ES-I3 (cell line): ENCODE results near the gene AMBP.

Source experiments
- H3K36me3 ChIP-seq: 2 replicates; pipeline ENCODE4 v1.6.1; 2013; ENCODE audit warnings: mild to moderate bottlenecking, low read length, control low read depth, moderate library complexity; ENCODE audit not compliant: insufficient read depth
- H3K4me1 ChIP-seq: 2 replicates; pipeline ENCODE4 v1.6.1; 2013; ENCODE audit warnings: mild to moderate bottlenecking, control low read depth, low read length; ENCODE audit not compliant: insufficient read depth
- H3K9ac ChIP-seq: 2 replicates; pipeline ENCODE4 v1.6.1; 2013; ENCODE audit warnings: low read depth, mild to moderate bottlenecking, low read length, moderate library complexity
- H3K9me3 ChIP-seq: 2 replicates; pipeline ENCODE4 v1.6.1; 2013; ENCODE audit warnings: mild to moderate bottlenecking, low read length, moderate library complexity; ENCODE audit not compliant: control insufficient read depth, insufficient read depth

Gene AMBP

GRCh38 chr9:114100536-114100935 lies 22.4 kb upstream of the AMBP start:
- H3K4me1 ChIP-seq, result no peaks in the 10 kb centered on the region; the same call in 1 of the 2 replicates
- no peak overlapping the region for H3K9ac ChIP-seq
- H3K9me3 ChIP-seq, result no peaks in the 10 kb centered on the region; the same call in none of the 2 replicates
- no peaks in the 10 kb centered on the region for H3K36me3 ChIP-seq

GRCh38 chr9:114099669-114100270 lies 21.7 kb upstream of the AMBP start:
- H3K9me3 ChIP-seq, result no peaks in the 10 kb centered on the region; the same call in none of the 2 replicates
- H3K36me3 ChIP-seq, result no peaks in the 10 kb centered on the region
- no peaks in the 10 kb centered on the region; the same call in 1 of the 2 replicates for H3K4me1 ChIP-seq
- H3K9ac ChIP-seq, result no peak overlapping the region

GRCh38 chr9:114098936-114099668 lies 21.0 kb upstream of the AMBP start, which contains the start of gene KIF12:
KIF12 (minus strand) TSS chr9:114099292; CDS start chr9:114099276, 16 bp downstream.
- Histone ChIP-seq H3K36me3 (no peaks in the 10 kb centered on the region), H3K4me1 (no peaks in the 10 kb centered on the region; the same call in 1 of the 2 replicates), H3K9ac (peak within 1 kb of the TSS; percentile 85), H3K9me3 (no peaks in the 10 kb centered on the region; the same call in none of the 2 replicates)

GRCh38 chr9:114098021-114098935 lies 20.2 kb upstream of the AMBP start:
- no peaks in the 10 kb centered on the region; the same call in none of the 2 replicates for H3K9me3 ChIP-seq
- peak overlapping the region; percentile 85 for H3K9ac ChIP-seq
- H3K4me1 ChIP-seq, result no peaks in the 10 kb centered on the region; the same call in 1 of the 2 replicates
- H3K36me3 ChIP-seq, result no peaks in the 10 kb centered on the region

- no peaks in the 10 kb centered on the region; the same call in 1 of the 2 replicates for H3K4me1 ChIP-seq
- no peaks in the 10 kb centered on the region; the same call in none of the 2 replicates for H3K9me3 ChIP-seq
- peak overlapping the region; percentile 72 for H3K9ac ChIP-seq
- H3K36me3 ChIP-seq, result no peaks in the 10 kb centered on the region
Measured at GRCh38 chr9:114097613-114098020, 19.5 kb upstream of the AMBP start.

GRCh38 chr9:114096866-114097612 lies 18.9 kb upstream of the AMBP start:
- Histone ChIP-seq H3K4me1 (no peaks in the 10 kb centered on the region; the same call in 1 of the 2 replicates), H3K9ac (no peak overlapping the region), H3K36me3 (no peaks in the 10 kb centered on the region), H3K9me3 (no peaks in the 10 kb centered on the region; the same call in none of the 2 replicates)

GRCh38 chr9:114096041-114096511 lies 18.0 kb upstream of the AMBP start:
- H3K36me3 ChIP-seq, result no peaks in the 10 kb centered on the region
- H3K9ac ChIP-seq, result no peak overlapping the region
- H3K9me3 ChIP-seq, result no peaks in the 10 kb centered on the region; the same call in 1 of the 2 replicates
- no peaks in the 10 kb centered on the region; the same call in 1 of the 2 replicates for H3K4me1 ChIP-seq

- H3K9me3 ChIP-seq, result no peaks in the 10 kb centered on the region; the same call in 1 of the 2 replicates
- H3K4me1 ChIP-seq, result no peaks in the 10 kb centered on the region; the same call in 1 of the 2 replicates
- H3K9ac ChIP-seq, result no peak overlapping the region
- H3K36me3 ChIP-seq, result no peaks in the 10 kb centered on the region
Measured at GRCh38 chr9:114094971-114095370, 16.9 kb upstream of the AMBP start.

- Histone ChIP-seq H3K4me1 (no peaks in the 10 kb centered on the region; the same call in 1 of the 2 replicates), H3K36me3 (no peaks in the 10 kb centered on the region), H3K9me3 (no peaks in the 10 kb centered on the region; the same call in 1 of the 2 replicates), H3K9ac (no peak overlapping the region)
Measured at GRCh38 chr9:114093761-114094505, 15.8 kb upstream of the AMBP start.

- H3K9me3 ChIP-seq, result no peaks in the 10 kb centered on the region; the same call in 1 of the 2 replicates
- H3K4me1 ChIP-seq, result no peaks in the 10 kb centered on the region; the same call in 1 of the 2 replicates
- no peaks in the 10 kb centered on the region for H3K36me3 ChIP-seq
- no peak overlapping the region for H3K9ac ChIP-seq
Measured at GRCh38 chr9:114093031-114093471, 15.0 kb upstream of the AMBP start.

GRCh38 chr9:114092336-114092735 lies 14.2 kb upstream of the AMBP start:
- Histone ChIP-seq H3K4me1 (no peaks in the 10 kb centered on the region; the same call in 1 of the 2 replicates), H3K36me3 (no peaks in the 10 kb centered on the region), H3K9ac (no peak overlapping the region), H3K9me3 (no peaks in the 10 kb centered on the region)

GRCh38 chr9:114091711-114092110 lies 13.6 kb upstream of the AMBP start:
- Histone ChIP-seq H3K9ac (no peak overlapping the region), H3K4me1 (no peaks in the 10 kb centered on the region), H3K36me3 (no peaks in the 10 kb centered on the region), H3K9me3 (no peaks in the 10 kb centered on the region)

GRCh38 chr9:114090798-114091197 lies 12.7 kb upstream of the AMBP start:
- no peak overlapping the region for H3K9ac ChIP-seq
- no peaks in the 10 kb centered on the region for H3K4me1 ChIP-seq
- H3K9me3 ChIP-seq, result no peaks in the 10 kb centered on the region
- no peaks in the 10 kb centered on the region for H3K36me3 ChIP-seq
